Body of pancreas (tissue), 4 donors: ENCODE data around the gene PRSS16.

ENCODE experiments used
- POLR2A ChIP-seq, 3 donors: fragments of 450-650 bp; IDR thresholded peaks; one replicate each; pipeline ENCODE4 v1.6.1; 2016; ENCODE audit warnings: antibody characterized with exemption in 3 of 3, mild to moderate bottlenecking in 2 of 3
- TF ChIP-seq, protein P1 (sequence below), 7 experiments: fragments of 450-650 bp in 4 of 7; fragments of 200-600 bp in 3 of 7; sonication (generic) in 3 of 7; IDR thresholded peaks; one replicate each; pipeline ENCODE4 v1.5.1; 2016 to 2019; ENCODE audit warnings: antibody characterized with exemption in 7 of 7

DNA sequence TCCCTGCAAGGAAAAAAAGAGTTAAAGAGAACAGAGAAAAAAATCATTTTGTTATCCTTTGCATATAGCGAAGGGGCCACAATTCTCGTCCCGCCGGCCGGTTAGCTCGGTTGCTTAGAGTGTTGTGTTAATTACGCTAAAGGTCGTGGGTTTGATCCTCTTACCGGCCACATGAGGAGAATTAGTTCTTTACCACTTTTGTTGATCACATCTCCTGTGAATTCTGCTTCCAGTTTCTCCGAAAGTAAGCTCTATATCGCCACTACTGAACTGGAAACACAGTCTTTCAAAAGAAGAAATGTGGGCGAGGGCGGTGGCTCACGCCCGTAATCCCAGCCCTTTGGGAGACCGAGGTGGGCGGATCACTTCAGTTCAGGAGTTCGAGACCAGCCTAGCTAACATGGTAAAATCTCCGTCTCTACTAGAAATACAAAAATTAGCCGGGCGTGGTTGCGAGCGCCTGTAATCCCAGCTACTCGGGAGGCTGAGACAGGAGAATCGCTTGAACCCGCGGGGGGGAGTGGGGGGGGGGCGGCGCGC is 13.4 kb downstream of the PRSS16 start:
- no peak for TF ChIP-seq POLR2A (IDR thresholded peaks at IDR 0.05)
- TF ChIP-seq, protein P1, sequence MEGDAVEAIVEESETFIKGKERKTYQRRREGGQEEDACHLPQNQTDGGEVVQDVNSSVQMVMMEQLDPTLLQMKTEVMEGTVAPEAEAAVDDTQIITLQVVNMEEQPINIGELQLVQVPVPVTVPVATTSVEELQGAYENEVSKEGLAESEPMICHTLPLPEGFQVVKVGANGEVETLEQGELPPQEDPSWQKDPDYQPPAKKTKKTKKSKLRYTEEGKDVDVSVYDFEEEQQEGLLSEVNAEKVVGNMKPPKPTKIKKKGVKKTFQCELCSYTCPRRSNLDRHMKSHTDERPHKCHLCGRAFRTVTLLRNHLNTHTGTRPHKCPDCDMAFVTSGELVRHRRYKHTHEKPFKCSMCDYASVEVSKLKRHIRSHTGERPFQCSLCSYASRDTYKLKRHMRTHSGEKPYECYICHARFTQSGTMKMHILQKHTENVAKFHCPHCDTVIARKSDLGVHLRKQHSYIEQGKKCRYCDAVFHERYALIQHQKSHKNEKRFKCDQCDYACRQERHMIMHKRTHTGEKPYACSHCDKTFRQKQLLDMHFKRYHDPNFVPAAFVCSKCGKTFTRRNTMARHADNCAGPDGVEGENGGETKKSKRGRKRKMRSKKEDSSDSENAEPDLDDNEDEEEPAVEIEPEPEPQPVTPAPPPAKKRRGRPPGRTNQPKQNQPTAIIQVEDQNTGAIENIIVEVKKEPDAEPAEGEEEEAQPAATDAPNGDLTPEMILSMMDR (IDR thresholded peaks at IDR 0.05): no peak
